ENCODE data around the gene ANKRD33.

DNA sequence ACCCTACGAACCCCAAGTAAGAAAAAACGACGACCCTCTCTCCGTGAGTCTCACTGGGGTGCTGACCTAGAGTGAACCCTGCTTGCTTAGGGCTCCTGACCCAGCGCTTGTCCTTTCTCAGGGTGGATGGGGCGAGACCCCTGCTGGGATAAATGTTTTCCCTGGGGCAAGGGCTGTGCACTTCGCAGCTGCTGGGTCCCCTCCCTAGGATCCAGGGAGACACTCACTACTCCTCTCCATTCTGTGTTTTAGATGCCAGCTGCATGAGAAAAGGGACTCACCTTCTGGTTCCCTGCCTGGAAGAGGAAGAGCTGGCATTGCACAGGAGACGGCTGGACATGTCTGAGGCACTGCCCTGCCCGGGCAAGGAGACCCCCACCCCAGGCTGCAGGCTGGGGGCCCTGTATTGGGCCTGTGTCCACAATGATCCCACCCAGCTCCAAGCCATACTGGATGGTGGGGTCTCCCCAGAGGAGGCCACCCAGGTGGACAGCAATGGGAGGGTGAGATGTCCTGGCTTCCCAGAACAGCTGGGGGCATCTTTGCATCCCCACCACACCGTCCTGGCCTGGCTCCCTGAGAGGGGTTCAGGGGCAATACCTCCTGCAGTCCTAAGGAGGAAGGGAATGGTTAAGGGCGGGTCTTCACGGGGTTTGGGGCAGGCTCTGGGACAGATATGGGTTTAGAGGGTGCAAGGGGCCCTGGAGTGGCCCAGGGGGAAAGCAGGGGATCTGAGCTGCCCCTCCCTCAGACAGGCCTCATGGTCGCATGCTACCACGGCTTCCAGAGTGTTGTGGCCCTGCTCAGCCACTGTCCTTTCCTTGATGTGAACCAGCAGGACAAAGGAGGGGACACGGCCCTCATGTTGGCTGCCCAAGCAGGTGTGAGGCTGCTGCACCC is 663 bp downstream of the ANKRD33 start:
- TF ChIP-seq, protein P1, sequence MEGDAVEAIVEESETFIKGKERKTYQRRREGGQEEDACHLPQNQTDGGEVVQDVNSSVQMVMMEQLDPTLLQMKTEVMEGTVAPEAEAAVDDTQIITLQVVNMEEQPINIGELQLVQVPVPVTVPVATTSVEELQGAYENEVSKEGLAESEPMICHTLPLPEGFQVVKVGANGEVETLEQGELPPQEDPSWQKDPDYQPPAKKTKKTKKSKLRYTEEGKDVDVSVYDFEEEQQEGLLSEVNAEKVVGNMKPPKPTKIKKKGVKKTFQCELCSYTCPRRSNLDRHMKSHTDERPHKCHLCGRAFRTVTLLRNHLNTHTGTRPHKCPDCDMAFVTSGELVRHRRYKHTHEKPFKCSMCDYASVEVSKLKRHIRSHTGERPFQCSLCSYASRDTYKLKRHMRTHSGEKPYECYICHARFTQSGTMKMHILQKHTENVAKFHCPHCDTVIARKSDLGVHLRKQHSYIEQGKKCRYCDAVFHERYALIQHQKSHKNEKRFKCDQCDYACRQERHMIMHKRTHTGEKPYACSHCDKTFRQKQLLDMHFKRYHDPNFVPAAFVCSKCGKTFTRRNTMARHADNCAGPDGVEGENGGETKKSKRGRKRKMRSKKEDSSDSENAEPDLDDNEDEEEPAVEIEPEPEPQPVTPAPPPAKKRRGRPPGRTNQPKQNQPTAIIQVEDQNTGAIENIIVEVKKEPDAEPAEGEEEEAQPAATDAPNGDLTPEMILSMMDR (conservative IDR thresholded peaks at IDR 0.05; ENCODE audit: low read depth, low read length): no peak
- no peak for TF ChIP-seq EZH2 (IDR thresholded peaks at IDR 0.05; ENCODE audit: borderline replicate concordance, low read depth, low read length, poor library complexity, severe bottlenecking)

Measured in A673 (cell line).